ENCODE data around the gene CKLF.

DNA sequence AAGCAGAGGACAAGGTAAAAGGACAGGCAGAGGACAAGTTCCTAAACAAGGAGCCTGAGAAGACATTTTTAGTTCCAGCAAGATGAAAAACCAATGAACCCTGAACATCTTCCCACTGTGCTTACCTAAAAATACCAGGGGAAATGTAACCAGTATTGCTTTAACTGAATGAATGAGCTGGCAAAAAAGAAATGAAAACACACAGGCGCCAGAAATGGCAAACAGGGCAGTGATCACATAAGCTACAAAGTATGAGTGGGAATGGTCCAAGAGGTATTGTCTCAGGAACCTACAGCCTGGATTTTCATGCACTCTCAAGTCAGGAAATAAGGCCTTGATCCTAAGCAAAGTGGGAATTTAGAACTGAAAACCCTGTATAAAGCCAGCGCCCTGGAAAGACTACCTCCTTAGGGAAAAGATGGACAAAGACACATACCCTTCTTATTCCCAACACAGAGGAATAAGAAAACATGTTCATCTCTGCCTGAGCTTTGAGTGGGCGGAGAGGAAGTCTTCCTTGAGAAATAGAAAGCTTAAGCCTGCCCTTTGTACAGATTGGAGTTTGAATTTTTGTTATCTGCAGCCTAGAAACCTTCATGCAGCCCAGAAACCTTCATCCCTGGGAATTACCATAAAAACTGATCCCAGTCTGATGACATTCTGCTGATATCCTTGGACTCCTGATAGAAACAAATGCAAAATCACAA is 29.0 kb downstream of the CKLF start:
- TF ChIP-seq, protein P1, sequence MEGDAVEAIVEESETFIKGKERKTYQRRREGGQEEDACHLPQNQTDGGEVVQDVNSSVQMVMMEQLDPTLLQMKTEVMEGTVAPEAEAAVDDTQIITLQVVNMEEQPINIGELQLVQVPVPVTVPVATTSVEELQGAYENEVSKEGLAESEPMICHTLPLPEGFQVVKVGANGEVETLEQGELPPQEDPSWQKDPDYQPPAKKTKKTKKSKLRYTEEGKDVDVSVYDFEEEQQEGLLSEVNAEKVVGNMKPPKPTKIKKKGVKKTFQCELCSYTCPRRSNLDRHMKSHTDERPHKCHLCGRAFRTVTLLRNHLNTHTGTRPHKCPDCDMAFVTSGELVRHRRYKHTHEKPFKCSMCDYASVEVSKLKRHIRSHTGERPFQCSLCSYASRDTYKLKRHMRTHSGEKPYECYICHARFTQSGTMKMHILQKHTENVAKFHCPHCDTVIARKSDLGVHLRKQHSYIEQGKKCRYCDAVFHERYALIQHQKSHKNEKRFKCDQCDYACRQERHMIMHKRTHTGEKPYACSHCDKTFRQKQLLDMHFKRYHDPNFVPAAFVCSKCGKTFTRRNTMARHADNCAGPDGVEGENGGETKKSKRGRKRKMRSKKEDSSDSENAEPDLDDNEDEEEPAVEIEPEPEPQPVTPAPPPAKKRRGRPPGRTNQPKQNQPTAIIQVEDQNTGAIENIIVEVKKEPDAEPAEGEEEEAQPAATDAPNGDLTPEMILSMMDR (IDR thresholded peaks at IDR 0.05; ENCODE audit: low read length): no peak
- no peak for TF ChIP-seq EZH2 (IDR thresholded peaks at IDR 0.05; ENCODE audit: borderline replicate concordance, low read length)
